ENCODE measurements around the gene ADAM33.

- no peak for TF ChIP-seq POLR2AphosphoS5 (IDR thresholded peaks at IDR 0.05)
- TF ChIP-seq POLR2A (IDR thresholded peaks at IDR 0.05), result no peak
- no peak for TF ChIP-seq CTCF (IDR thresholded peaks at IDR 0.05)
Observed at GRCh38 chr20:3705970-3706739, 24.3 kb upstream of the ADAM33 start.

Data from upper lobe of left lung (tissue), 4 donors.